K562 (cell line): Measurements from ENCODE around the gene POLK. TPM values are rescaled to one million over a fixed set of nuclear protein-coding genes. Genes with fewer than 3 reads are reported as not detected.

Experiments
- BRCA1 ChIP-seq, 2 experiments: fragments of 450-650 bp in 1 of 2; sonication (generic) in 1 of 2; formaldehyde crosslinking in 1 of 2; IDR thresholded peaks; 2 replicates each; pipeline versions ENCODE4 v1.5.0 to v1.6.1; 2017 to 2020; ENCODE audit warnings: mild to moderate bottlenecking in 1 of 2, missing genetic modification reagents in 1 of 2
- CUX1 ChIP-seq: fragments of 200-800 bp; sonication (Bioruptor generic); IDR thresholded peaks from 2 replicates; pipeline ENCODE4 v1.6.1; 2016; ENCODE audit warnings: missing genetic modification characterization, missing compliant biosample characterization
- GTF2F1 ChIP-seq: IDR thresholded peaks from 2 replicates; pipeline ENCODE4 v1.6.1; 2011; ENCODE audit warnings: low read depth, low read length, improper control_type of control experiment
- HNRNPLL ChIP-seq: fragments of 200-400 bp; formaldehyde crosslinking; IDR thresholded peaks from 2 replicates; pipeline ENCODE4 v1.6.1; 2017; ENCODE audit warnings: low read length, low read depth, mild to moderate bottlenecking; ENCODE audit not compliant: poor library complexity, severe bottlenecking
- MAFK ChIP-seq: IDR thresholded peaks from 2 replicates; pipeline ENCODE4 v1.6.1; 2011; ENCODE audit warnings: low read length, improper control_type of control experiment
- NCOA4 ChIP-seq: fragments of 450-650 bp; IDR thresholded peaks from 2 replicates; pipeline ENCODE4 v1.6.1; 2018; ENCODE audit warnings: mild to moderate bottlenecking; ENCODE audit not compliant: partially characterized antibody
- RBM14 ChIP-seq: fragments of 200-400 bp; formaldehyde crosslinking; IDR thresholded peaks from 2 replicates; pipeline ENCODE4 v1.6.1; 2018; ENCODE audit warnings: low read depth, mild to moderate bottlenecking, low read length, moderate library complexity, borderline replicate concordance; ENCODE audit not compliant: insufficient read depth
- SP1 ChIP-seq: sonication (generic); formaldehyde crosslinking; IDR thresholded peaks from 2 replicates; pipeline ENCODE4 v1.8.1; 2022; ENCODE audit warnings: mild to moderate bottlenecking, missing genetic modification reagents
- SRSF1 ChIP-seq: fragments of 200-400 bp; formaldehyde crosslinking; IDR thresholded peaks from 2 replicates; pipeline ENCODE4 v1.6.1; 2017; ENCODE audit warnings: mild to moderate bottlenecking, low read depth, low read length, moderate library complexity
- TAF9B ChIP-seq: fragments of 450-650 bp; IDR thresholded peaks from 2 replicates; pipeline ENCODE4 v1.6.1; 2018; ENCODE audit warnings: mild to moderate bottlenecking; ENCODE audit not compliant: partially characterized antibody
- TFAM ChIP-seq: fragments of 250-450 bp; sonication (Bioruptor Pico); conservative IDR thresholded peaks from 2 replicates; pipeline ENCODE4 v1.5.0; 2021; ENCODE audit warnings: mild to moderate bottlenecking, moderate library complexity
- ZBTB26 ChIP-seq: fragments of 450-650 bp; formaldehyde crosslinking; IDR thresholded peaks from 2 replicates; pipeline ENCODE4 v1.4.0; 2022; ENCODE audit warnings: missing genetic modification characterization
- ZNF354B ChIP-seq: fragments of 250-450 bp; sonication (Bioruptor Pico); IDR thresholded peaks from 2 replicates; pipeline ENCODE4 v1.4.0; 2020
- ZNF586 ChIP-seq: fragments of 450-650 bp; formaldehyde crosslinking; conservative IDR thresholded peaks from 2 replicates; pipeline ENCODE4 v1.4.0; 2020; ENCODE audit warnings: mild to moderate bottlenecking, moderate library complexity
- ZNF668 ChIP-seq: fragments of 250-450 bp; sonication (Bioruptor Pico); IDR thresholded peaks from 2 replicates; pipeline ENCODE4 v1.8.0; 2022; ENCODE audit warnings: mild to moderate bottlenecking, inconsistent platforms
- ZNF77 ChIP-seq: fragments of 250-450 bp; sonication (Bioruptor Pico); IDR thresholded peaks from 2 replicates; pipeline ENCODE4 v1.5.0; 2020
- polyA plus RNA-seq, 8 experiments: library from polyadenylated mRNA; depleted of rRNA in 4 of 8; stranded (reverse) in 5 of 8; unstranded in 3 of 8; fragments of >200 nt; fragmentation: Nextera tagmentation in 2 of 8; fragmentation: Illumina TruSeq in 1 of 8; extraction: Ambion mirVana in 2 of 8; extraction: Trizol in 1 of 8; gene quantifications; 2 replicates each; pipeline versions ENCODE4 v1.2.1 to v1.2.3, GENCODE V29; 2011 to 2014; ENCODE audit warnings: inconsistent platforms in 1 of 8, missing spikeins in 1 of 8
- total RNA-seq, 7 experiments: library from RNA; depleted of rRNA in 6 of 7; stranded (reverse); fragments of >200 nt in 6 of 7; fragmentation: Illumina TruSeq in 2 of 7; extraction: Trizol in 2 of 7; gene quantifications; 2 replicates each; pipeline versions ENCODE4 v1.2.1 to v1.2.3, GENCODE V29; 2011 to 2021; ENCODE audit warnings: low replicate concordance in 1 of 7
- TF ChIP-seq, protein P1 (sequence below): fragments of 450-650 bp; formaldehyde crosslinking; conservative IDR thresholded peaks from 2 replicates; pipeline ENCODE4 v1.4.0; 2022; ENCODE audit warnings: mild to moderate bottlenecking, missing genetic modification characterization
- TF ChIP-seq, protein P2 (sequence below): fragments of 200-800 bp; sonication (Bioruptor generic); IDR thresholded peaks from 2 replicates; pipeline ENCODE4 v1.6.1; 2017; ENCODE audit warnings: missing genetic modification characterization, missing compliant biosample characterization

Gene POLK
- total and polyA plus RNA-seq, 9 of the 15 experiments (the other 6 are each of a cell fraction or from before 2014, with no cell fraction given) = 6.1 to 31.6 (median 16.5) TPM

DNA sequence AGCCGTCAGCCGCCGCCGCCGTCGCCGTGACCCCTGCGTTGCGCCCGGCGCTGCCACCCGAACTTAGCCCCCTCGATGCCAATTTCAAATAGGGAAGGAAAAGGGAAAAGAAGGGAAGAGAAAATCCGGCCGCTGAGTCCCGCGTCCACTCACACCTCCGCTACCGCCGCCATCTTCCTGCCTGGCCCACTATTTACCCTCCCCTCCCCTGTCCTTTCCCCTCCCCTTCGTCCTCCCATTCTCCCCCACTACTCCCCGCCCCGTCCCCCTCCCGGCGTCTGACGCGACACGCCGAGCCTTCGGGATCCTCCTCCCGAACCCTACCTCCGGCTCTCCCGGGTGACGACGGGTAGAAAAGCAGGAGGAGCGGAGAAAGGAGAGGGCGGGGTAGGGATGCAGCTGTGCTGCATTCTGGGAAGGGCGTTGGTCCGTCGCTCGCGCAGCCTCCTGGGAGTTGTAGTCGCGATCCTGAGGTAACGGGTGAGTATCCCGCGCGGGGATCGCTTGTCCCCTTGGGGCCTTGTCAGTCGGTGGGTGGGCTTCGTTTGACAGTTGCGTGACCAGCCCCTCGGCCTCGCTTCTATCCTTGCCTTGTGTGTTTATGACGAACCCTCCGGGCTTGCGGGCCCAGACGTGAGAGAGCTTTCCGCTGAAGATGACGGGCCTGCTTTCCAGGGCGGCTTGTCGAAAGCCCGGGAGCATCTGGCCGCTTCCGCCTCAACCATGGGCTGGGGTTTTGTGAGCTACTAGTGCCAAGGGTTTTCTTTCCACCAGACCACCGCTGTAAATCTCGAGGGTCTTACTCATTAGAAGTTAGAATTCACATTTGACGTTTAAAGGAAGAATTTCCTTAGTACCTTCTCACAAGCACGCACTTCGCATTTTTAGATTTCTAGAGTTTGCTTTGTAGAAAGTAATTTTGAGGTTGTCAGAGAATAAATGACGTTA is at the start of gene POLK, which contains the start of gene CERT1 (continued):
- no peak for TF ChIP-seq CUX1 (CRISPR knock-in tag)
- no peak for TF ChIP-seq GTF2F1
- TF ChIP-seq NCOA4 = no peak
- TF ChIP-seq SP1 (CRISPR knock-in tag) = peak; percentile 87
- TF ChIP-seq BRCA1 (IDR thresholded peaks at IDR 0.05) = no peak
- no peak for TF ChIP-seq BRCA1 (CRISPR knock-in tag; IDR thresholded peaks at IDR 0.05)
- no peak for TF ChIP-seq RBM14
- TF ChIP-seq, protein P1, sequence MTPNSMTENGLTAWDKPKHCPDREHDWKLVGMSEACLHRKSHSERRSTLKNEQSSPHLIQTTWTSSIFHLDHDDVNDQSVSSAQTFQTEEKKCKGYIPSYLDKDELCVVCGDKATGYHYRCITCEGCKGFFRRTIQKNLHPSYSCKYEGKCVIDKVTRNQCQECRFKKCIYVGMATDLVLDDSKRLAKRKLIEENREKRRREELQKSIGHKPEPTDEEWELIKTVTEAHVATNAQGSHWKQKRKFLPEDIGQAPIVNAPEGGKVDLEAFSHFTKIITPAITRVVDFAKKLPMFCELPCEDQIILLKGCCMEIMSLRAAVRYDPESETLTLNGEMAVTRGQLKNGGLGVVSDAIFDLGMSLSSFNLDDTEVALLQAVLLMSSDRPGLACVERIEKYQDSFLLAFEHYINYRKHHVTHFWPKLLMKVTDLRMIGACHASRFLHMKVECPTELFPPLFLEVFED = no peak
- no peak for TF ChIP-seq ZNF668 (CRISPR knock-in tag)
- no peak for TF ChIP-seq ZNF586 (CRISPR knock-in tag)
- no peak for TF ChIP-seq MAFK
- TF ChIP-seq, protein P2, sequence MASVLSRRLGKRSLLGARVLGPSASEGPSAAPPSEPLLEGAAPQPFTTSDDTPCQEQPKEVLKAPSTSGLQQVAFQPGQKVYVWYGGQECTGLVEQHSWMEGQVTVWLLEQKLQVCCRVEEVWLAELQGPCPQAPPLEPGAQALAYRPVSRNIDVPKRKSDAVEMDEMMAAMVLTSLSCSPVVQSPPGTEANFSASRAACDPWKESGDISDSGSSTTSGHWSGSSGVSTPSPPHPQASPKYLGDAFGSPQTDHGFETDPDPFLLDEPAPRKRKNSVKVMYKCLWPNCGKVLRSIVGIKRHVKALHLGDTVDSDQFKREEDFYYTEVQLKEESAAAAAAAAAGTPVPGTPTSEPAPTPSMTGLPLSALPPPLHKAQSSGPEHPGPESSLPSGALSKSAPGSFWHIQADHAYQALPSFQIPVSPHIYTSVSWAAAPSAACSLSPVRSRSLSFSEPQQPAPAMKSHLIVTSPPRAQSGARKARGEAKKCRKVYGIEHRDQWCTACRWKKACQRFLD (CRISPR knock-in tag) = no peak
- TF ChIP-seq TFAM = no peak
- TF ChIP-seq SRSF1 = no peak
- TF ChIP-seq ZNF354B (CRISPR knock-in tag) = no peak
- no peak for TF ChIP-seq ZBTB26 (CRISPR knock-in tag)
- TF ChIP-seq ZNF77 (CRISPR knock-in tag) = no peak
- TF ChIP-seq HNRNPLL = peak; percentile 47
- peak; percentile 85 for TF ChIP-seq TAF9B
